A549 (cell line): ENCODE measurements around the gene MAG. TPM values are rescaled to one million over a fixed set of nuclear protein-coding genes. Genes with fewer than 3 reads are reported as not detected.
A peak's percentile ranks its signal among the peaks of the same experiment; 100 is the strongest.

Experiments
- ATAC-seq, 2 experiments: fragments of 200-7000 bp in 1 of 2; fragments of >200 bp in 1 of 2; cut with Nextera tagmentation in 1 of 2; cut with Tn5 transposase in 1 of 2; 3 replicates each; pipeline versions ENCODE4 v1.8.0 to v1.9.1; 2018 to 2020; ENCODE audit warnings: mild to moderate bottlenecking in 1 of 2, moderate library complexity in 1 of 2
- CTCF ChIA-PET: fragments of 300-600 bp; sonication (Branson Sonifier 250); formaldehyde crosslinking; extraction: SDS; loops from one replicate; lab custom pipeline; 2021; ENCODE audit warnings: antibody characterized with exemption, inconsistent platforms; lab: Yijun Ruan, JAX
- POLR2A ChIA-PET: fragments of 350-600 bp; formaldehyde crosslinking; extraction: SDS; loops from one replicate; lab custom pipeline; 2021; ENCODE audit warnings: antibody characterized with exemption, inconsistent platforms; lab: Yijun Ruan, JAX
- DNase-seq, 2 experiments: peaks; one replicate each; pipeline versions ENCODE4 v3.0.0 to v3.0.0-alpha.2; 2011 to 2016; ENCODE audit warnings: low read depth in 1 of 2, low spot score in 1 of 2
- FAIRE-seq: peaks from 2 replicates; lab custom pipeline; 2011; peaks lifted over from hg19 to GRCh38; lab: Jason Lieb, UNC
- H3K27ac ChIP-seq, 2 experiments: fragments of >200 bp; sonication (Bioruptor Twin); formaldehyde crosslinking; 3 replicates each; pipeline ENCODE4 v1.5.1; 2016 to 2017
- H3K4me1 ChIP-seq: fragments of >200 bp; sonication (Bioruptor Twin); formaldehyde crosslinking; 3 replicates; pipeline ENCODE4 v1.6.1; 2016
- H3K4me2 ChIP-seq: fragments of >200 bp; sonication (Bioruptor Twin); formaldehyde crosslinking; 3 replicates; pipeline ENCODE4 v1.6.1; 2016
- H3K4me3 ChIP-seq: fragments of >200 bp; sonication (Bioruptor Twin); formaldehyde crosslinking; 3 replicates; pipeline ENCODE4 v1.5.1; 2016
- H3K9me3 ChIP-seq: fragments of >200 bp; sonication (Bioruptor Twin); formaldehyde crosslinking; 3 replicates; pipeline ENCODE4 v1.6.1; 2016
- BHLHE40 ChIP-seq: IDR thresholded peaks from 2 replicates; pipeline ENCODE4 v1.6.1; 2012; ENCODE audit warnings: low read depth, low read length, inconsistent platforms
- CBX8 ChIP-seq: fragments of 200-600 bp; sonication (generic); IDR thresholded peaks from 2 replicates; pipeline ENCODE4 v1.6.1; 2016
- CHD2 ChIP-seq: fragments of 150-350 bp; IDR thresholded peaks from 2 replicates; pipeline ENCODE4 v1.6.1; 2014; ENCODE audit warnings: low read length; ENCODE audit not compliant: partially characterized antibody
- CHD4 ChIP-seq: fragments of 200-600 bp; sonication (generic); IDR thresholded peaks from 2 replicates; pipeline ENCODE4 v1.6.1; 2016; ENCODE audit warnings: antibody characterized with exemption, mild to moderate bottlenecking, borderline replicate concordance
- EHF ChIP-seq: fragments of 250-450 bp; sonication (Bioruptor Pico); IDR thresholded peaks from 2 replicates; pipeline ENCODE4 v1.5.0; 2020; ENCODE audit warnings: mild to moderate bottlenecking
- EHMT2 ChIP-seq: fragments of 200-600 bp; sonication (generic); IDR thresholded peaks from 2 replicates; pipeline ENCODE4 v1.6.1; 2016; ENCODE audit warnings: antibody characterized with exemption, low read depth, mild to moderate bottlenecking, moderate library complexity
- ELK1 ChIP-seq: fragments of 150-350 bp; IDR thresholded peaks from 2 replicates; pipeline ENCODE4 v1.6.1; 2014; ENCODE audit warnings: low read depth, mild to moderate bottlenecking, low read length
- FOSB ChIP-seq: fragments of 250-450 bp; sonication (Bioruptor Pico); IDR thresholded peaks from 2 replicates; pipeline ENCODE4 v1.5.0; 2020; ENCODE audit warnings: mild to moderate bottlenecking, moderate library complexity
- FOSL2 ChIP-seq, 2 experiments: fragments of 450-650 bp in 1 of 2; fragments of >200 bp in 1 of 2; sonication (Bioruptor Twin) in 1 of 2; formaldehyde crosslinking; IDR thresholded peaks; 2 replicates each; pipeline versions ENCODE4 v1.5.0 to v1.6.1; 2016 to 2020; ENCODE audit warnings: mild to moderate bottlenecking in 1 of 2, moderate library complexity in 1 of 2
- FOXS1 ChIP-seq: fragments of 250-450 bp; sonication (Bioruptor Pico); IDR thresholded peaks from 2 replicates; pipeline ENCODE4 v1.5.0; 2020; ENCODE audit warnings: mild to moderate bottlenecking, moderate library complexity
- GATA3 ChIP-seq: IDR thresholded peaks from 2 replicates; pipeline ENCODE4 v1.6.1; 2012; ENCODE audit warnings: borderline replicate concordance
- HDAC2 ChIP-seq: fragments of 200-600 bp; sonication (generic); IDR thresholded peaks from 2 replicates; pipeline ENCODE4 v1.6.1; 2016
- MAX ChIP-seq: IDR thresholded peaks from 2 replicates; pipeline ENCODE4 v1.6.1; 2012
- MYC ChIP-seq: IDR thresholded peaks from 2 replicates; pipeline ENCODE4 v1.6.1; 2012; ENCODE audit warnings: mild to moderate bottlenecking, inconsistent platforms, low read length, improper control_type of control experiment, borderline replicate concordance
- NR3C1 ChIP-seq: fragments of >200 bp; sonication (Bioruptor Twin); formaldehyde crosslinking; IDR thresholded peaks from 3 replicates; pipeline ENCODE4 v1.6.1; 2017
- PHF8 ChIP-seq: fragments of 200-600 bp; sonication (generic); IDR thresholded peaks from 2 replicates; pipeline ENCODE4 v1.6.1; 2016; ENCODE audit warnings: low read depth, mild to moderate bottlenecking, antibody characterized with exemption, moderate library complexity, borderline replicate concordance
- POLR2AphosphoS2 ChIP-seq: conservative IDR thresholded peaks from 2 replicates; pipeline ENCODE4 v1.6.1; 2012; ENCODE audit warnings: low read length, improper control_type of control experiment, inconsistent platforms
- RAD21 ChIP-seq, 2 experiments: fragments of >200 bp in 1 of 2; sonication (Bioruptor Twin) in 1 of 2; formaldehyde crosslinking in 1 of 2; IDR thresholded peaks in 1 of 2; conservative IDR thresholded peaks in 1 of 2; 2 replicates in 1 of 2; 3 replicates in 1 of 2; pipeline ENCODE4 v1.6.1; 2012 to 2018; ENCODE audit warnings: inconsistent platforms in 1 of 2
- REST ChIP-seq: fragments of 200-600 bp; sonication (generic); IDR thresholded peaks from 2 replicates; pipeline ENCODE4 v1.6.1; 2016; ENCODE audit warnings: antibody characterized with exemption, mild to moderate bottlenecking, moderate library complexity
- RNF2 ChIP-seq: fragments of 200-600 bp; sonication (generic); IDR thresholded peaks from 2 replicates; pipeline ENCODE4 v1.6.1; 2016; ENCODE audit warnings: low read depth, mild to moderate bottlenecking, antibody characterized with exemption, moderate library complexity, borderline replicate concordance
- SMC3 ChIP-seq: fragments of >200 bp; sonication (Bioruptor Twin); formaldehyde crosslinking; IDR thresholded peaks from 3 replicates; pipeline ENCODE4 v1.6.1; 2018; ENCODE audit warnings: inconsistent platforms
- SREBF2 ChIP-seq: fragments of 450-650 bp; IDR thresholded peaks from 2 replicates; pipeline ENCODE4 v1.6.1; 2014; ENCODE audit warnings: mild to moderate bottlenecking, moderate library complexity
- TP53 ChIP-seq: fragments of 250-450 bp; sonication (Bioruptor Pico); IDR thresholded peaks from 2 replicates; pipeline ENCODE4 v1.5.0; 2021; ENCODE audit warnings: mild to moderate bottlenecking, moderate library complexity
- ZC3H11A ChIP-seq: fragments of 450-650 bp; IDR thresholded peaks from 2 replicates; pipeline ENCODE4 v1.6.1; 2014; ENCODE audit warnings: antibody characterized with exemption, mild to moderate bottlenecking
- ZFP36 ChIP-seq: fragments of 450-650 bp; IDR thresholded peaks from 2 replicates; pipeline ENCODE4 v1.6.1; 2014; ENCODE audit warnings: borderline replicate concordance; ENCODE audit not compliant: partially characterized antibody
- ZNF302 ChIP-seq: fragments of 250-450 bp; sonication (Bioruptor Pico); IDR thresholded peaks from 2 replicates; pipeline ENCODE4 v1.9.0; 2021; ENCODE audit warnings: inconsistent platforms, mild to moderate bottlenecking, moderate library complexity
- WGBS: methylation state at CpG from one replicate; pipeline ENCODE4 v1.1.6; 2017; ENCODE audit errors: missing lambda C conversion rate; 5-methylcytosine and 5-hydroxymethylcytosine counted together
- polyA plus RNA-seq, 4 experiments: library from polyadenylated mRNA; depleted of rRNA in 3 of 4; stranded (reverse); fragments of >200 nt; fragmentation: RNase III in 1 of 4; extraction: RNeasy Plus Mini Kit Qiagen cat#74134 plus additional on column Dnase treatment in 1 of 4; gene quantifications; 2 replicates in 3 of 4; 3 replicates in 1 of 4; pipeline ENCODE4 v1.2.3, GENCODE V29; 2011 to 2017
- TF ChIP-seq, protein P1 (sequence below): fragments of >200 bp; sonication (Bioruptor Twin); formaldehyde crosslinking; IDR thresholded peaks from 3 replicates; pipeline ENCODE4 v1.5.1; 2016
- TF ChIP-seq, protein P2 (sequence below): fragments of 250-450 bp; sonication (Bioruptor Pico); IDR thresholded peaks from 2 replicates; pipeline ENCODE4 v1.5.0; 2020; ENCODE audit warnings: low read depth, mild to moderate bottlenecking, moderate library complexity

The MAG gene
- polyA plus RNA-seq, 2 of the 4 experiments (the other 2 are of a cell fraction), result not detected

- DNase-seq (no peak), FAIRE-seq (no peak), ATAC-seq (no peak)
- H3K4me2 ChIP-seq, result no peak overlapping the region
- 0 out of 3 replicates have a peak, but pooled peaks cover 2% of the 10 kb centered on the region for H3K9me3 ChIP-seq
- TF ChIP-seq GATA3 (no peak), CBX8 (no peak), FOSB (CRISPR knock-in tag) (no peak), EHF (CRISPR knock-in tag) (no peak), NR3C1 (no peak), ZC3H11A (no peak), ZNF302 (CRISPR knock-in tag) (no peak), TP53 (CRISPR knock-in tag) (no peak), BHLHE40 (no peak), PHF8 (no peak), FOXS1 (CRISPR knock-in tag) (no peak), MAX (no peak)
- TF ChIP-seq, protein P1, sequence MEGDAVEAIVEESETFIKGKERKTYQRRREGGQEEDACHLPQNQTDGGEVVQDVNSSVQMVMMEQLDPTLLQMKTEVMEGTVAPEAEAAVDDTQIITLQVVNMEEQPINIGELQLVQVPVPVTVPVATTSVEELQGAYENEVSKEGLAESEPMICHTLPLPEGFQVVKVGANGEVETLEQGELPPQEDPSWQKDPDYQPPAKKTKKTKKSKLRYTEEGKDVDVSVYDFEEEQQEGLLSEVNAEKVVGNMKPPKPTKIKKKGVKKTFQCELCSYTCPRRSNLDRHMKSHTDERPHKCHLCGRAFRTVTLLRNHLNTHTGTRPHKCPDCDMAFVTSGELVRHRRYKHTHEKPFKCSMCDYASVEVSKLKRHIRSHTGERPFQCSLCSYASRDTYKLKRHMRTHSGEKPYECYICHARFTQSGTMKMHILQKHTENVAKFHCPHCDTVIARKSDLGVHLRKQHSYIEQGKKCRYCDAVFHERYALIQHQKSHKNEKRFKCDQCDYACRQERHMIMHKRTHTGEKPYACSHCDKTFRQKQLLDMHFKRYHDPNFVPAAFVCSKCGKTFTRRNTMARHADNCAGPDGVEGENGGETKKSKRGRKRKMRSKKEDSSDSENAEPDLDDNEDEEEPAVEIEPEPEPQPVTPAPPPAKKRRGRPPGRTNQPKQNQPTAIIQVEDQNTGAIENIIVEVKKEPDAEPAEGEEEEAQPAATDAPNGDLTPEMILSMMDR, result no peak
- H3K4me1 ChIP-seq, result no peaks in the 10 kb centered on the region
- CTCF ChIA-PET, result no interaction called here
- no peak overlapping the region for H3K4me3 ChIP-seq
- POLR2A ChIA-PET, result no interaction called here
- H3K27ac ChIP-seq, result no peak overlapping the region
- 70% methylated on average over 2 of the region's 2 CpGs for WGBS
Measured at GRCh38 chr19:35297922-35298321, 6.0 kb downstream of the MAG start.

DNA sequence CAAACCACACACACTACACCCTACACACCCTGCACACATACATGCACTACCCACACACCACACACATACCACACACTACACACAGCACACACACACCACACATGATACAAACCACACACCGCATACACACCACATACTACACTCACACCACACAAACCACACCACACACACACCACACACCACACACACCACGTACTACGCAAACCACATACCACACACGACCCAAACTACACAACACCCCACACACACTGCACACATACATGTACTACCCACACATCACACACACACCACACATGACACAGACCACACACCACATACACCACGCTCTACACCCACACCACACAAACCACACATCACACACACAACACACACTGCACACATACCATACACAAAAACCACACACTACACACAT, 6.6 kb downstream of the MAG start:
- ATAC-seq (no peak), DNase-seq (no peak), FAIRE-seq (peak; percentile 51)
- POLR2A ChIA-PET, result no interaction called here
- no peak for TF ChIP-seq TP53 (CRISPR knock-in tag)
- TF ChIP-seq MYC, result no peak
- TF ChIP-seq, protein P2, sequence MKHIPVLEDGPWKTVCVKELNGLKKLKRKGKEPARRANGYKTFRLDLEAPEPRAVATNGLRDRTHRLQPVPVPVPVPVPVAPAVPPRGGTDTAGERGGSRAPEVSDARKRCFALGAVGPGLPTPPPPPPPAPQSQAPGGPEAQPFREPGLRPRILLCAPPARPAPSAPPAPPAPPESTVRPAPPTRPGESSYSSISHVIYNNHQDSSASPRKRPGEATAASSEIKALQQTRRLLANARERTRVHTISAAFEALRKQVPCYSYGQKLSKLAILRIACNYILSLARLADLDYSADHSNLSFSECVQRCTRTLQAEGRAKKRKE (CRISPR knock-in tag), result no peak
- no peak for TF ChIP-seq HDAC2
- no peak for TF ChIP-seq POLR2AphosphoS2
- no peak for TF ChIP-seq ZC3H11A
- TF ChIP-seq GATA3, result no peak
- TF ChIP-seq SREBF2, result no peak
- TF ChIP-seq REST, result no peak
- TF ChIP-seq ZFP36, result no peak
- no peak for TF ChIP-seq FOSL2 (IDR thresholded peaks at IDR 0.05)
- no peak for TF ChIP-seq FOSL2 (CRISPR knock-in tag; IDR thresholded peaks at IDR 0.05)
- TF ChIP-seq SMC3, result no peak
- TF ChIP-seq RNF2, result no peak
- TF ChIP-seq RAD21 (conservative IDR thresholded peaks at IDR 0.05 in 1 of 2, IDR thresholded peaks at IDR 0.05 in 1 of 2), result no peak
- no peak for TF ChIP-seq EHMT2
- TF ChIP-seq CHD2, result no peak
- TF ChIP-seq CHD4, result no peak
- no peak for TF ChIP-seq ELK1
- CTCF ChIA-PET, result no interaction called here
- WGBS, result 83% methylated on average over 5 of the region's 5 CpGs
- Histone ChIP-seq H3K27ac (no peak overlapping the region), H3K4me1 (no peaks in the 10 kb centered on the region), H3K4me2 (no peak overlapping the region), H3K9me3 (0 out of 3 replicates have a peak, but pooled peaks cover 2% of the 10 kb centered on the region), H3K4me3 (no peak overlapping the region)
